Tibial nerve (tissue), 4 donors: Measurements from ENCODE around the gene ZNF543. TPM values are rescaled to one million over a fixed set of nuclear protein-coding genes. Genes with fewer than 3 reads are reported as not detected.

Source experiments
- DNase-seq, 2 donors: peaks; one replicate each; pipeline ENCODE4 v3.0.0-alpha.2; 2019; ENCODE audit warnings: low spot score in 2 of 2
- H3K27ac ChIP-seq, 4 donors: fragments of 200-600 bp; sonication (generic) in 3 of 4; one replicate each; pipeline ENCODE4 v1.5.1; 2017 to 2019; ENCODE audit warnings: mild to moderate bottlenecking in 1 of 4
- H3K27me3 ChIP-seq, 2 donors: fragments of 200-600 bp; sonication (generic) in 1 of 2; one replicate each; pipeline versions ENCODE4 v1.5.1 to v1.6.0; 2017 to 2019
- H3K36me3 ChIP-seq, 3 donors: fragments of 200-600 bp; sonication (generic); one replicate each; pipeline ENCODE4 v1.5.1; 2018 to 2019
- H3K4me1 ChIP-seq, 4 donors: fragments of 200-600 bp; sonication (generic) in 3 of 4; one replicate each; pipeline ENCODE4 v1.5.1; 2017 to 2019
- H3K4me3 ChIP-seq, 4 donors: fragments of 200-600 bp; sonication (generic) in 3 of 4; one replicate each; pipeline ENCODE4 v1.5.1; 2017 to 2019; ENCODE audit warnings: mild to moderate bottlenecking in 1 of 4, moderate library complexity in 1 of 4
- H3K9me3 ChIP-seq, 4 donors: fragments of 200-600 bp; sonication (generic) in 3 of 4; one replicate each; pipeline ENCODE4 v1.5.1; 2017 to 2019
- CTCF ChIP-seq, 5 experiments: fragments of 200-600 bp in 3 of 5; fragments of 450-650 bp in 2 of 5; sonication (generic) in 3 of 5; IDR thresholded peaks; one replicate each; pipeline ENCODE4 v1.5.1; 2016 to 2019; ENCODE audit warnings: antibody characterized with exemption in 5 of 5, mild to moderate bottlenecking in 3 of 5, moderate library complexity in 2 of 5
- EP300 ChIP-seq, 2 donors: sonication (generic); formaldehyde crosslinking; IDR thresholded peaks; one replicate each; pipeline ENCODE4 v1.6.1; 2017; ENCODE audit warnings: antibody characterized with exemption in 2 of 2, mild to moderate bottlenecking in 1 of 2
- POLR2A ChIP-seq, 2 donors: fragments of 450-650 bp; IDR thresholded peaks; one replicate each; pipeline ENCODE4 v1.6.1; 2017; ENCODE audit warnings: antibody characterized with exemption in 2 of 2, mild to moderate bottlenecking in 2 of 2, moderate library complexity in 2 of 2
- WGBS, 2 donors: methylation state at CpG; one replicate each; pipeline ENCODE4 v1.1.5; 2018; 5-methylcytosine and 5-hydroxymethylcytosine counted together
- total RNA-seq, 4 donors: library from RNA; depleted of rRNA; stranded (reverse); fragments of >200 nt; gene quantifications; one replicate each; pipeline ENCODE4 v1.1.0, GENCODE V29; 2016

The ZNF543 gene
- total RNA-seq, 4 donors from 2014 or later: 7.3 to 10.6 (median 7.9) TPM

GRCh38 chr19:57317503-57317902 lies 2.8 kb upstream of the ZNF543 start:
- H3K4me3 ChIP-seq: no peak overlapping the region
- peaks cover 0 to 20% (median 13%) of the 10 kb centered on the region in 4 donors for H3K4me1 ChIP-seq
- peaks cover 0 to 5% of the 10 kb centered on the region in 2 donors for H3K27me3 ChIP-seq

GRCh38 chr19:57319869-57320179 lies 448 bp upstream of the ZNF543 start:
- WGBS, 2 donors: 0% methylated on average over 1 of the region's 1 CpG
- no peak for TF ChIP-seq EP300 (IDR thresholded peaks at IDR 0.05)
- TF ChIP-seq CTCF (IDR thresholded peaks at IDR 0.05): no peak
- no peak for TF ChIP-seq POLR2A (IDR thresholded peaks at IDR 0.05)

More at GRCh38 chr19:57317503-57317902, 2.8 kb upstream of the ZNF543 start:
- no peak for DNase-seq
- WGBS, 2 donors: 7 to 10% methylated on average over 24 to 25 of the region's 29 CpGs
- Histone ChIP-seq H3K36me3 (peaks cover 0 to 11% (median 0%) of the 10 kb centered on the region in 3 donors), H3K9me3 (peaks cover 0 to 29% (median 0%) of the 10 kb centered on the region in 4 donors), H3K27ac (no peak overlapping the region)
- no peak for TF ChIP-seq CTCF (IDR thresholded peaks at IDR 0.05)
- no peak for TF ChIP-seq EP300 (IDR thresholded peaks at IDR 0.05)
- TF ChIP-seq POLR2A (IDR thresholded peaks at IDR 0.05): no peak

GRCh38 chr19:57321116-57321515 lies 844 bp downstream of the ZNF543 start:
- H3K27ac ChIP-seq: peak overlapping the region in 3 of 4 donors; percentile 72 to 88 (median 78)
- 36 to 43% methylated on average over 8 of the region's 8 CpGs for whole genome bisulfite sequencing, 2 donors
- peaks cover 0 to 20% (median 13%) of the 10 kb centered on the region in 4 donors for H3K4me1 ChIP-seq
- H3K36me3 ChIP-seq: peaks cover 0 to 47% (median 16%) of the 10 kb centered on the region in 3 donors
- peaks cover 0 to 5% of the 10 kb centered on the region in 2 donors for H3K27me3 ChIP-seq
- peaks cover 0 to 58% (median 10%) of the 10 kb centered on the region in 4 donors for H3K9me3 ChIP-seq
- TF ChIP-seq EP300 (IDR thresholded peaks at IDR 0.05) (no peak), CTCF (IDR thresholded peaks at IDR 0.05) (no peak), POLR2A (IDR thresholded peaks at IDR 0.05) (no peak)
- DNase-seq: no peak
- peak overlapping the region; percentile 52 to 83 (median 66) for H3K4me3 ChIP-seq

More at GRCh38 chr19:57319869-57320179, 448 bp upstream of the ZNF543 start:
- peaks cover 0 to 20% (median 13%) of the 10 kb centered on the region in 4 donors for H3K4me1 ChIP-seq
- peak overlapping the region; percentile 53 to 88 (median 75) for H3K27ac ChIP-seq
- H3K9me3 ChIP-seq: peaks cover 0 to 51% (median 5%) of the 10 kb centered on the region in 4 donors
- peak overlapping the region; percentile 52 to 83 (median 66) for H3K4me3 ChIP-seq
- peaks cover 0 to 35% (median 7%) of the 10 kb centered on the region in 3 donors for H3K36me3 ChIP-seq
- peaks cover 0 to 5% of the 10 kb centered on the region in 2 donors for H3K27me3 ChIP-seq
- no peak for DNase-seq

- 63 to 70% methylated on average over 3 of the region's 3 CpGs for WGBS, 2 donors
- H3K36me3 ChIP-seq: peaks cover 6 to 54% (median 23%) of the 10 kb centered on the region in 3 donors
- H3K27ac ChIP-seq: no peak overlapping the region
- peaks cover 0 to 63% (median 13%) of the 10 kb centered on the region in 4 donors for H3K9me3 ChIP-seq
- H3K27me3 ChIP-seq: peaks cover 0 to 5% of the 10 kb centered on the region in 2 donors
- no peak for TF ChIP-seq CTCF (IDR thresholded peaks at IDR 0.05)
- no peak for TF ChIP-seq EP300 (IDR thresholded peaks at IDR 0.05)
- no peak for TF ChIP-seq POLR2A (IDR thresholded peaks at IDR 0.05)
- H3K4me1 ChIP-seq: peaks cover 0 to 20% (median 13%) of the 10 kb centered on the region in 4 donors
- peak overlapping the region in 1 of 4 donors; percentile 83 for H3K4me3 ChIP-seq
- no peak for DNase-seq
Measured at GRCh38 chr19:57321751-57322150, 1.5 kb downstream of the ZNF543 start.

- peaks cover 0 to 86% (median 25%) of the 10 kb centered on the region in 4 donors for H3K9me3 ChIP-seq
- no peak for TF ChIP-seq EP300 (IDR thresholded peaks at IDR 0.05)
- TF ChIP-seq POLR2A (IDR thresholded peaks at IDR 0.05): no peak
- no peak for TF ChIP-seq CTCF (IDR thresholded peaks at IDR 0.05)
- H3K4me1 ChIP-seq: peaks cover 0 to 16% (median 13%) of the 10 kb centered on the region in 4 donors
- DNase-seq: no peak
- peaks cover 23 to 86% (median 48%) of the 10 kb centered on the region in 3 donors for H3K36me3 ChIP-seq
- no peaks in the 10 kb centered on the region for H3K27me3 ChIP-seq
- H3K4me3 ChIP-seq: no peak overlapping the region
- H3K27ac ChIP-seq: no peak overlapping the region
Measured at GRCh38 chr19:57324992-57325391, 4.7 kb downstream of the ZNF543 start.
